VCaP (cell line): Measurements from ENCODE around the gene MT1M.
"Not testable (repeated sequence)": the region's sequence is repeated elsewhere in the genome, so short reads cannot be mapped to it uniquely, and the experiment has no call there.

Experiments
- H3K27ac ChIP-seq: fragments of 450-650 bp; 2 replicates; pipeline ENCODE4 v1.5.1; 2017
- TF ChIP-seq, protein P1 (sequence below): fragments of 450-650 bp; conservative IDR thresholded peaks from 2 replicates; pipeline ENCODE4 v1.5.1; 2017; ENCODE audit warnings: mild to moderate bottlenecking, moderate library complexity

The MT1M gene

DNA sequence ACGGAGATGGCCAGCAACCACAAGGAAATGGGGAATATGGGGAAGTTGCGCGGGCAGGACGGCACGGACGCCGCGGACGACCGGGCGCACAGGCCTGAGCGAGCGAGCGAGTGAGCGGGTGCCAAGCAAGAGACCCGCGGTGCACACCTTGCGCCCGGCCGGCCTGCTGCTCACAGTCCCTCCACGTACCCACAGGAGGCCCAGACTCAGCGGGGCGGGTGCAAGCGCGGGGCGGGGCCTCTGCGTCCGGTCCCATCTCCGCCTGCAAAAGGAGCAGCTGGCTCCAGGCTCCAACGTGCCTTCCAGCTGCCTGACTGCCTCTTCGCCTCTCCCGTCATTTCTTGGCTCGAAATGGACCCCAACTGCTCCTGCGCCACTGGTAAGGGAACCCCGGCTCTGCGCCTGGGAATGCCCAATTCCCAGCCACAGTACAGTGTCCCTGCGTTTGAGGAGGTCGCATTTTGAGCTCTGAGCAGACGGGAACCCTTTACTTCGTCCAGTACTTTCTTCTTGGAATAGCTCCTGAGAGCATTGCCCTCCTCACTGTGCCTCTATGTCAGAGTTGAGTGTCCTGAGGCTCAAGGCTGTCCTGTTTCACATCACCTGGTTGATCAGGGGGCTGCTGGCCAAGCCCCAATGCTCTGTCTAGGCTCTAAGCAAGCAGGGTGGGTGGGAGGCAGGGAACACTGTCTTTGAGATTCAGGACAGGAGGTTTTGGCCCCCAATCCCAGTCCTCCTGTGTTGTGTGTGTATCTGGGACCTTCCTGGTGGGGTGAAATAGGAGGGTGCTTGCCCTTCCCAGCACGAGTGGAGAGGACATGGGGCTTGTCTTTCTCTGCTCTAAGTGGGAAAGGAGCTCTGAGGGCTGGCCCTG lies 15.0 kb upstream of the MT1M start:
- TF ChIP-seq, protein P1, sequence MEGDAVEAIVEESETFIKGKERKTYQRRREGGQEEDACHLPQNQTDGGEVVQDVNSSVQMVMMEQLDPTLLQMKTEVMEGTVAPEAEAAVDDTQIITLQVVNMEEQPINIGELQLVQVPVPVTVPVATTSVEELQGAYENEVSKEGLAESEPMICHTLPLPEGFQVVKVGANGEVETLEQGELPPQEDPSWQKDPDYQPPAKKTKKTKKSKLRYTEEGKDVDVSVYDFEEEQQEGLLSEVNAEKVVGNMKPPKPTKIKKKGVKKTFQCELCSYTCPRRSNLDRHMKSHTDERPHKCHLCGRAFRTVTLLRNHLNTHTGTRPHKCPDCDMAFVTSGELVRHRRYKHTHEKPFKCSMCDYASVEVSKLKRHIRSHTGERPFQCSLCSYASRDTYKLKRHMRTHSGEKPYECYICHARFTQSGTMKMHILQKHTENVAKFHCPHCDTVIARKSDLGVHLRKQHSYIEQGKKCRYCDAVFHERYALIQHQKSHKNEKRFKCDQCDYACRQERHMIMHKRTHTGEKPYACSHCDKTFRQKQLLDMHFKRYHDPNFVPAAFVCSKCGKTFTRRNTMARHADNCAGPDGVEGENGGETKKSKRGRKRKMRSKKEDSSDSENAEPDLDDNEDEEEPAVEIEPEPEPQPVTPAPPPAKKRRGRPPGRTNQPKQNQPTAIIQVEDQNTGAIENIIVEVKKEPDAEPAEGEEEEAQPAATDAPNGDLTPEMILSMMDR: no peak
- peak overlapping the region; percentile 19; the same call in 1 of the 2 replicates for H3K27ac ChIP-seq

DNA sequence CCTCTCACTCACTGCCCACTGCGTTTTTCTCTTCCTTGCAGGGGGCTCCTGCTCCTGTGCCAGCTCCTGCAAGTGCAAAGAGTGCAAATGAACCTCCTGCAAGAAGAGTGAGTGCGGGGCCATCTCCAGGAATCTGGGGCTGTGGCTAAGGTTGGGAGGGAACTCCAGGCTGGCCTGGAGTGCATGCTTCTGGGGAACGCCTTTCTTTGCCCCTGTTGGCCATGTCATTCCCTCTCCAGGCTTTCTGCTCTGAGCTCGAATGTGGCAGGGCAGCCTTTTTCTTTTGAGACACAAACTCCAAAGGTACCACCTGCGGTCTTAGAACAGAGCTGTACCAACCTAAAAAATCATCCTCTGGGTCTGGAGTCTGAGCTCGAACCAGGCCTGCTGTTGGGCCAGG lies 14.3 kb upstream of the MT1M start:
- H3K27ac ChIP-seq: no peak overlapping the region
- TF ChIP-seq, protein P1: no peak

DNA sequence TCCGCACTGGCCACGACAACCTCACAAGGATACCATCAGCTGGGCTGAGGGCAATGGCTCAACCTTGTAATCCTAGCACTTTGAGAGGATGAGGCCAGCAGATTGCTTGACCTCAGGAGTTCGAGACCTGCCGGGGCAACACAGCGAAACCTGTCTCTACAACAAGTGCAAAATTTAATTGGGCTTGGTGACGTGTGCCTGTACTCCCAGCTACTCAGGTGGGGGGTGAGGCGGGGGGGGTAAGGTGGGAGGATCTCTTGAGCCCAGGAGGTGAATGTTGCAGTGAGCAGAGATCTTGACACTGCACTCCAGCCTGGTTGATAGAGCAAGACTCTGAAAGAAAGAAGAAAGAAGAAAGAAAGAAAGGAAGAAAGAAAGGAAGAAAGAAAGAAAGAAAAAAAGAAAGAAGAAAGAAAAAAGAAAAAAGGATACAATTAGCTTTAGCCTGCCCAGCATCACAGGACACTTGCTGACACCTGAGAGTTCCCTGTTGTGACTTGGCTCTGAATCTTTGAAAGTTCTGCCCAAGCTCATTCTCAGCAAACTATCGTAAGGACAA lies 12.0 kb upstream of the MT1M start:
- no peak overlapping the region for H3K27ac ChIP-seq
- TF ChIP-seq, protein P1: no peak

DNA sequence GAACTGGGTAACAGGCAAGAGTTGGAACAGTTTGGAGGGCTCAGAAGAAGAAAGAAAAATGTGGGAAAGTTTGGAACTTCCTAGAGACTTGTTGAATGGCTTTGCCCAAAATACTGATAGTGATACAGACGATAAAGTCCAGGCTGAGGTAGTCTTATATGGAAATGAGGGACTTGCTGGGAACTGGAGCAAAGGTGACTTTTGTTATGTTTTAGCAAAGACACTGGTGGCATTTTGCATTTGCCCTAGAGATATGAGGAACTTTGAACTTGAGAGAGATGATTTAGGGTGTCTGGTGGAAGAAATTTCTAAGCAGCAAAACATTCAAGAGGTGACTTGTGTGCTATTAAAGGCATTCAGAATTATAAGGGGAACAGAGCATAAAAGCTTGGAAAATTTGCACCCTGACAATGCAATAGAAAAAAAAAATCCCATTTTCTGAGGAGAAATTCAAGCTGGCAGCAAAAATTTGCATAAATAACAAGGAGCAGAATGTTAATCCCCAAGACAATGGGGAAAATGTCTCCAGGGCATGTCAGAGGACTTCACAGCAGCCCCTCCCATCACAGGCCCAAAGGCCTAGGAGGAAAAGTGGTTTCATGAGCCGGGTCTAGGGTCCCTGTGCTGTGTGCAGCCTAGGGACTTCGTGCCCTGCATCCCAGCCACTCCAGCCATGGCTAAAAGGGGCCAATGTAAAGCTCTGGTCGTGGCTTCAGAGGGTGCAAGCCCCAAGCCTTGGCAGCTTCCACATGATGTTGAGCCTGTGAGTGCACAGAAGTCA lies 10.6 kb upstream of the MT1M start:
- not testable (repeated sequence) for H3K27ac ChIP-seq

DNA sequence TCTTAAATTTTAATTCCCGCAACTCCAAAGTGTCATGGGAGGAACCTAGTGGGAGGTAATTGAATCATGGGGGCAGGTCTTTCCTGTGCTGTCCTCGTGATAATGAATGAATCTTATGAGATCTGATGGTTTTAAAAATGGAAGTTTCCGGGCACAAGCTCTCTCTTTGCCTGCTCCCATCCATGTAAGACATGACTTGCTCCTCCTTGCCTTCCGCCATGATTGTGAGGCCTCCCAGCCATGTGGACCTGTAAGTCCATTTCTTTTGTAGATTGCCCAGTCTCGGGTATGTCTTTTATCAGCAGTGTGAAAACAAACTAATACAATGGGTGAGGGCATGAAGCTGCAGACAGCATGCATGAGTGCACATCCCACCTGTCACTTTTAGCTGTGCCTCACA lies 9.3 kb upstream of the MT1M start:
- not testable (repeated sequence) for H3K27ac ChIP-seq

DNA sequence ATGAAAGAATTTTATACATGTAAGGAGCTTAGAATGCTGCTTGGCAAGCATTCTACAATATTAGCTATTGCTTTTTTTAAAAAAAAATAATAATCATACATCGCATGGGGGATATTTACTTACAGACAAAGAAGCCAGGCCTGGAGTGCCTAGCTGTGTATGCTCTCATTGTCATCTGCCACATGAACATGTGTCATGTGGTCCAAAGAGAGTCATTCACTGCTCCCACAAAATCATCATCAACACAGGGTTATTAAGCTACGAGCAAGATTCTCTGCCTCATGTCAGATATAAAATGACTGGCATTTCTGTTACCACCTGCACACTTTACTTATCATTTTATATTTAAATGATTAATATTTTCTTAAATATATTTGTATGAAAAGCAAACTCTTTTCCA lies 8.8 kb upstream of the MT1M start:
- TF ChIP-seq, protein P1: no peak
- H3K27ac ChIP-seq: no peak overlapping the region

DNA sequence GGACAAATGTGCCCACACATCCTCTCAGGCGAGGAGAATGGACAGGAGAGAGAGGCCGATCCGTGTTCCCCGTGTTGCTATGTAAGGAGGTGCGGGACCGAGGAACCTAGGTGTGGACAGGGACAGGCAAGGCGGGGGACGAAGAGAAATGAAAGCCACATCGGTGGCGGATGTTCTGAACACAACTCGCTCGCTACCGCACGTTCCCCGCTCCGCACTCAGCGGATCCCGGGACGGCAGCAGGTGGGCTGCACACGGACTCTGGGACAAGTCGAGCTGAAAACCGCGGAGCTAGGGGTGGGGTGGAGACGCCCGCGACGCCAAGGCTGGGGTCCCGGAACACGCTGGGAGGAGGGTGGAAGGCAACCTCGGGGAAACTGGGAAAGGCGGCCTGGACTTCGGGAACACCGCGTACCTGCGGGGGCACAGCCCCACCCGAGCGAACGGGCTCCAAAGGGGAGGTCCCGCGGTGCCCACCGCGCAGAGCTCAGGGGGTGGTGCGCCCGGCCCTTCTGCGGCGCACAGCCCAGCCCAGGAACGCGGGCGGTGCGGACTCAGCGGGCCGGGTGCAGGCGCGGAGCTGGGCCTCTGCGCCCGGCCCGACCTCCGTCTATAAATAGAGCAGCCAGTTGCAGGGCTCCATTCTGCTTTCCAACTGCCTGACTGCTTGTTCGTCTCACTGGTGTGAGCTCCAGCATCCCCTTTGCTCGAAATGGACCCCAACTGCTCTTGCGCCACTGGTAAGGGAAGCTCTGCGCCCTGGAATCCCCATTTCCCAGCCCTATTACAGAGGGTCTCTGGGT lies 7.1 kb upstream of the MT1M start, which contains the start of gene MT1E:
TSS of gene MT1E (plus strand) at position 642 of the 803 bp plus-strand sequence. CDS start at position 713, 71 bp downstream.
- TF ChIP-seq, protein P1: no peak
- H3K27ac ChIP-seq: peak within 1 kb of the TSS; percentile 70
